Hindlimb muscle (tissue), 1 donor: ENCODE measurements around the gene ADAMTS4. TPM values are rescaled to one million over a fixed set of nuclear protein-coding genes. Genes with fewer than 3 reads are reported as not detected.

ENCODE experiments used
- DNase-seq: peaks from one replicate; pipeline ENCODE4 v3.0.0-alpha.2; 2013
- polyA plus RNA-seq: library from polyadenylated mRNA; unstranded; fragments of 120-200 nt; gene quantifications from one replicate; pipeline ENCODE4 v1.2.1, GENCODE V29; 2013; ENCODE audit not compliant: insufficient read length

The ADAMTS4 gene
- polyA plus RNA-seq, 1 donor: 11.2 TPM

DNA sequence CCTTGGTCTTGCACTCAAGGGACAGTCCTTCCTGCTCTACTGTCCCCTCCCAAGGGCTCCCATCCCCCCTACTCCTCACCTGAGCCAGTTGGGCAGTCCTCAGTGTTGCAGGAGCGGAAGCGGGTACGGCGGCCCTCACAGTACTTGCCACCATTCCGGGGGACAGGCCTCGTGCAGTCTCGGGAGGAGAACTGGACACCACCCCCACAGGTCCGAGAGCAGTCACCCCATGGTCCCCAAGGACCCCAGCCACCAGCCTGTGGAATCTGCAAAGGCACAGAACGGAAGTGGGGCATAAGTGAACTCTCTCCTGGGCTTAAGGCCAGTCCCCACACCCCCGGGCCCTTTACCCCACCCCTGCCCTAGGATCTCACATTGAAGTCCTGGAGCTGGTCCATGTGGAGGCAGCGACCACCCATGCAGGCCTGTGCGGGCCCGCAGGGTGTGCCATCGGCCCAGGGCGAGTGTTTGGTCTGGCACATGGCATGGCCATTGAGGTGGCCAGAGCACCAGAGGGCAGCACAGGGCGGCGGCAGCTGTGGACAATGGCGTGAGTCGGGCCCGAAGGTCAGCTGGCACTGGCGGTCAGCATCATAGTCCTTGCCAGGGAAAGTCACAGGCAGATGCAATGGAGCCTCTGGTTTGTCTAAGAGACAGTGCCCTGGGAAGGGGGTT, 5.2 kb downstream of the ADAMTS4 start:
- DNase-seq: no peak

DNA sequence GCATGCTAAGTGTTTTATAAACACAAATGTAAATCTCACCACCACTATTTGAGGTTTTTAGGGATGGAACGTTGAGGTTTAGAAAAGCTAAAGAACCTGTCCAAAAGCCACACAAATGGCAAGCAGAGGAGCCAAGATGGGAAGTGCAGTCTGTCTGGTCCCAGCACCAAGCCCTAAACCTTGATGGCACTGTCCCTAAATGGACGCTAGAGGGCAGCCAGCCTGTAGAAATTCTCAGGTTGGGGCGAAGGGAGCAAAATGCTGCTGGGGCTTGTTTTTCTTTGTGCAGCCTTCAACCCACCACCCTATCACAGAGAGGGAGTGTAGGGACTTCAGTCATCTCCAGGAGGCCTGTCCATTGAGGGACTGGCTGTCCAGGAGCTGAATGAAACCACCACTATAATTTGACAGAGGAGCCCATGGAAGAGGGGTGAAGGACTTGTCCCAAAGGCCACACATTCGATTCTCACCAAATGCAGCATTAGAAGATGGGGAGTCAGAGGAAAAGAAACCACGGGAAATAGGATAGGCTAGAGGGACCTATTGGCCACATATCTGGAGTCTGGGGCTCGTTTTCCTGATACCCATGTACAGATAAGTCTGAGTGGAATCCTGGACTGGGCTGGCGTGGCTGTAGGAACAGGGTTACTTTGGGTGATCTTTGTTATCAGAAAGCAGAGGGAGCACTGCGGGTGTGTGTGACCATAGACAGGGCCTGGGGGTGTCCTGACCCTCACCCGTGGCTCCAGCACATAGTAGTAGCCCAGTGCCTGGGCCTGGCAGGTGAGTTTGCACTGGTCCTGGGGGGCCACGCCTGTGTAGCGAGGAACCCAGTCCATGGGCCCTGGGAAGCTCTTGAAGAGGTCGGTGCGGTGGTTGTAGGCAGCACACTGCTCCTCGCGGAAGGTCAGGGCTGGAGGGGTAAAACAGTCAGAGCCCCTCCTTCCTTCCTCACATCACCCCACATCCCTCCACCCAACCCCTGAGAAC, 6.1 kb downstream of the ADAMTS4 start:
- DNase-seq: no peak

GRCh38 chr1:161191971-161192370, 6.9 kb downstream of the ADAMTS4 start:
- DNase-seq: no peak

DNA sequence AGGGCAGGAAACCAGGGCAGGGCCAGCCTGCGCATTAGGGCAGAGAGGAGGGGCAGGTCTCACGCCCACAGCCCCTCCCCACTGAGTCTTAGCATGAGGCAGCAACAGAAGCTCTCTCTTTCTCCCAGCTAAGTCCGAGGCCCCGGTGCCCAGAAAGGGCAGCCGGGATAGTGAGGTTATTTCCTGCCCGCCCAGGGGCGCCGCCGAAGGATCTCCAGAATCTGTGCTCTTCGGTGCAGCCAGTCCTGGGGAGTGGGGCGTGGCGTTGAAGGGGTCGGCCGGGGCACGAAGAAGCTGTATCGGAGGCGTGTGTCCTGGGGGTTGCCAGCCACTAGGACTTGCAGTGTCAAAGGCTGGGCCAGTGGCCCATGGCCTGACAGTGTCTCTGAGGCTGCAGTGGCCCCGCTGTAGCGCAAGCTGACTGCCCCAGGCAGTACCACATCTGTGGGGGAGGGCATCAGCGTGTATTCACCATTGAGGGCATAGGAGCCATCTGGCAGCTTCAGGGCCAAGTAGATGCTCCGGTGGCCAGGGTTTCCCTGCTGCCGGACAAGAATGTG, 7.8 kb downstream of the ADAMTS4 start:
- no peak for DNase-seq

DNA sequence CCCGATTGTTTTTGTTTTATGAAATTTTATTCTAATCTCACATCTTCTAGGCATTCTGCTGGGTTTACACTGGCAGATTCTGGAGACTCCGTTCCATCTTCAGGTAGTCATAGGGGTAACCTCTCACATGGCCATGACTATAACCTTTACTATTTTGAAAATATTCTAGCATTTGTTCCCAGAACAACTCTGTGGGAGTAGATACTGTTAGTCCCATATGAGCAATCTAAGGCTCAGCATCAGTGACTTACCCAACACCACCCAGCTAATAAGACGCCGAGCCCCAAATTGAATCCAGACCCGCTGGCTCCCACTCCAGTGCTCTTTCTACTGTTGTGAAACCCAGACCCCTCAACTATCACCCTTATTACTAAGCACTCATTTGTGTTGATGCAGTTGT, 9.8 kb downstream of the ADAMTS4 start:
- no peak for DNase-seq

DNA sequence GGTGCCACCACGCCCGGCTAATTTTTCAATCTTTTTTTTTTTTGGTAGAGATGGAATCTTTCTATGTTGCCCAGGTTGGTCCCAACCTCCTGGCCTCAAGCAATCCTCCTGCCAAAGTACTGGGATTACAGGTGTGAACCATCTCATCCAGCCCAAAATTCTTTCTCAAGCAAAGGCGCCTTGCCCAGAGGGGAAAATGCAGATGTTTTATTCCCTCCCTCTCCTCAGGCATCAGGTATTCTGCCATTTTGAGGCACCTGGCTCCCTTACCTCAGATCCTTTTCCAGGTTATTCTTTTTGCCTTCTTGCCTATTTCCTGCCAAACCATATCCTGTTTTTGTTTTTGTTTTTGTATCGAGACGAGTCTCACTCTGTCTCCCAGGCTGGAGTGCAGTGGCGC, 10.5 kb downstream of the ADAMTS4 start:
- no peak for DNase-seq

DNA sequence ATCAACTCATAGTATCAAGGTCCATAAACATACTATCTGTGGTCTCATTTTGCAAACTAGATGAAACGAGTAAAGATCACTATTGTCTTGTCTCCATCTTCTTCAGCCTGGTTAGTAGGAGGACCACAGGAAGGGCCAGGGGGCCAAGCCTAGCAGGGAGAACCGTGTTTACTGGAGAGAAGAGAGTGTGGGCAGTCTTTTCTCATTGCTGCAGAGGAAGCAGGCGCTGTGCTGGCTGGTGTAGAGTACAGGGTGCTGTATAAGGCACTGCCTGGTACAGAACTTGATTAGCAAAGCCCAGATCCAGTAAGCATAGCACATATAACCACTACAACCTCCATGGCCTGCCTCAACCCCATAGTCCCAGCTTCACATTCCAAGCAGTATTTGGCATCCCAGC, 11.5 kb downstream of the ADAMTS4 start:
- no peak for DNase-seq

DNA sequence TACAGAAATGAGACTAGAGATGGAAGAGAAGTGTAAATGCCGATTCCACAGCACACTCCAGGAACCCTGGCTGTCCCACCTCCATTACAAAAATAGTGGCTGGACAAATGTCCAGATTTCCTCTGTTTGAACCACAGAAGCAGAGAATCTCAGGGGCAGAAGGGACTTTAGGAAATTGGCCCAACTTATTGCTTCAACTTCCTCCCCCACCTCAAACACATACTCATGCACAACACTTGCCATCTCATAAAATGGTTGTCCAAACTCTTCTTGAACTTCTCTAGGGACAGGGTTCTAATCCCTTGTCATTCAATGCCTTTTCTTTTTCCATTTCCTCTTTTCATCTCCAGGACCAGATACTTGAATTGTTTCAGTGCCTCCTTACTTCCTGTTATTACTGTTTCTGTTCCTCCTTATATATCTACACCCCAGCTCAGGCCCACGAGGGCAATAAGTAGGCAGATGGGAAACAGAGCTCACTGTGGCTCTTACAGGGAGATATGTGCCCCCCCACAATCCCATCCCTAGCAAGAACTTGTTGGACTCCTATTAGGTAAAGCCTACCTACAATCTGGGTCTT, 13.0 kb downstream of the ADAMTS4 start:
- DNase-seq: no peak

DNA sequence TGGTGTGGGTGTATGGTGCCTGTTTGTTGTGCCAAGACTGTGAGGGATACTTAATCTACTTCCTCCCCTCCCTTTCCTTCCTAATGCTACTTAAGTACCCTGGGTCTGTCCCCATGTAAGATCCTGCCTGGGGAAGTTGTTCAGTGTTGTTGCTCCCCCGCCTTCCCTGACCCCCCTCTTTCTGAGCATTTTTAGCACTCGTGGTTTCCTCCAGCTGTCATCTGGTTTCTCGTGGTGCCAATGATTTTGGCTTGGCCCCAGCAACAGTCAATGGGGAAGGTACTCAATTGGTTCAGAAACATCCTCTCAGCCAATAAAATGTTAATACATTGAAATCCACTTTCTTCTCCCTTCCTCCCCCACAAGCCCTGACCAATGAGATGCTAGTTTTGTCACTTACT, 13.6 kb downstream of the ADAMTS4 start:
- peak; percentile 82 for DNase-seq

DNA sequence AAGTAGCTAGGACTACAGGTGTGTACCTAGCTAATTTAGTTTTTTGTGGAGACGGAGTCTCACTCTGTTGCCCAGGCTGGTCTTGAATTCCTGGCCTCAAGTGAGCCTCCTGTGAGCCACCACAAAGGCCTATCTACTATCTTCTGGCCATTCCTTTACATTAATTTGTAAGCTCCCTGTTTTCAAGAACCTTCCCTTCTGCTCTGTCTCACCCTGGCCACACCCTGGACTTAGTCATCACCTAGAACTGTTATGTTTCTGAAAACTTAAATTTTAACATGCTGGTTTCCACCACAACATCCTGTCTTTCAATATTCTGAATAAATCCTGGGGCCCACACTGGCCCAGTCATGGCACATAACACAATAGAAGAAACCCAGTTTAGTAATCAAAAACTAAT, 16.6 kb downstream of the ADAMTS4 start:
- no peak for DNase-seq

DNA sequence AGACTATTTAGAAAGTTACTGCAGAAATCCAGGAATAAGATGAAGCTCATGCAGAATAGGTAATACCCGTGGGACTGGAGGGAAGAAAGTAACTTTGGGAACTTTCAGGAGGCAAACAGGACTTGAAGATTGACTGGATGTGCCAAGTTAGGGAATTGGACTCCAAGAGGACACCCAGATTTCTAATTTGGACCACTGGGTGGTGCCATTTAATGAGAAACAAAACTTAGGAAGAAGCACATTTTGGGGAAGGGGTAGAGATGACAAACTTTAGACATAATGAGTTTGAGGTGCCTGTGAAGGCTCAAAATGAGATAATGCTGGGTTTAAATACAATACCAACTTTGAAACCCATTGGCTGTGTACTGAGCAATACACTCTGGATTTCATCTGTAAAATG, 18.2 kb downstream of the ADAMTS4 start:
- no peak for DNase-seq

GRCh38 chr1:161179698-161180097, 19.2 kb downstream of the ADAMTS4 start:
- DNase-seq: no peak

DNA sequence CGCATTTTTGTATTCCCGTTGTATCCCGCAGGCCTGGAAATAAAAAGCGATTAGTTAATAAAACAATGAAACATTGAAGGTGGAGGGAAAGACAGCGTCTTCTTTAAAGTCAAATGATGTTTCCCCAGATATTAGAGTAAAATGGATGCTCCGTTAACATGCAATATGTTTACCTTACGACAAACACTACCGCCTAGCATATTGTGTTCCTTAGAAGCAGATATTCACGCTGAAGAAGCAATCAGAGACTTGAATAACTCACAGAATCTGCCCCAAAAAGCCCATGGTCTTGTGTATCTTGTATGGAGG, 21.0 kb downstream of the ADAMTS4 start:
- no peak for DNase-seq

DNA sequence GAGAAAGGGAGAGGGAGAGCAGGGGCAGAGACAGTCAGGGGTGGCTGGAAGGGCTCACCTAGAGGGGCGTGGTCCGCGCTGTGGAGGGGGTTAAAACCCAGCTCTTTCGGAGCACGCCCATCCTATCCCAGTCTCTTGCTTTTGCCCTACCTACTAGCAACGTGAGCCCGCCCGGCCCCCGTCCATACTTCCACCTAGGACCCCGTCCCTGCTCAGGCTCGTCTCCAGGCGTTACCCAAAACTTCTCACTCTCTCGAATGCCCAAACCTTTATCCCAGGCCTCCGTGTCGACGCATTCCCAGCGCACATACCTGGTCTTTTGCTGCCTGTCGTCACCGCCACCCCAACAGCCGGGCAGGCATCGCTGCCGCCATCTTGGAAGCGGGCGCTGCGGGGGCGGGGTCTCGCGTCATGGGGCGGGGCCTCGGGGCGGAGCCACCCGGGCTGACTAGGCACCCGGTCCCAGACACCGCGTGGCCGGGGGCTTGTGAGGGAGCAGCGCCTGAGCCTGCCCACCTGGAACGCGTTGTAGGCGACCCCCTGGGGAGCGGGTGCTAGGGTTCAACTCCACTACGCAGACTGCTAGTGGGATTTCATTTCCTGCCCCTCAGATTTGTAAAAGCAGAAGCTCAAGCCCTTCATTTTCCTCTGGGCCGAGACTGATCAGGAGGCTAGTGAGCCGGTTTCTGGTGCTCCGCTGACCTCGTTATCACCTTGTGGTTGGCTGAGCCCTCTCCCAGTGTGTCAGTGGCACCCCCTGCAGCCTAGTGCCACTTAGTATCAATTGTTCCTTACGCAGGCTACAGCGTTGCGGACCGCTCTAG, 21.5 kb downstream of the ADAMTS4 start, which contains the start of gene B4GALT3:
Gene B4GALT3, minus strand, starts transcription at position 396 of the 824 bp plus-strand sequence. CDS start 1,447 bp downstream, outside the sequence.
- peak; percentile 84 for DNase-seq

- DNase-seq: no peak
Observed at GRCh38 chr1:161176468-161177111, 22.3 kb downstream of the ADAMTS4 start.

DNA sequence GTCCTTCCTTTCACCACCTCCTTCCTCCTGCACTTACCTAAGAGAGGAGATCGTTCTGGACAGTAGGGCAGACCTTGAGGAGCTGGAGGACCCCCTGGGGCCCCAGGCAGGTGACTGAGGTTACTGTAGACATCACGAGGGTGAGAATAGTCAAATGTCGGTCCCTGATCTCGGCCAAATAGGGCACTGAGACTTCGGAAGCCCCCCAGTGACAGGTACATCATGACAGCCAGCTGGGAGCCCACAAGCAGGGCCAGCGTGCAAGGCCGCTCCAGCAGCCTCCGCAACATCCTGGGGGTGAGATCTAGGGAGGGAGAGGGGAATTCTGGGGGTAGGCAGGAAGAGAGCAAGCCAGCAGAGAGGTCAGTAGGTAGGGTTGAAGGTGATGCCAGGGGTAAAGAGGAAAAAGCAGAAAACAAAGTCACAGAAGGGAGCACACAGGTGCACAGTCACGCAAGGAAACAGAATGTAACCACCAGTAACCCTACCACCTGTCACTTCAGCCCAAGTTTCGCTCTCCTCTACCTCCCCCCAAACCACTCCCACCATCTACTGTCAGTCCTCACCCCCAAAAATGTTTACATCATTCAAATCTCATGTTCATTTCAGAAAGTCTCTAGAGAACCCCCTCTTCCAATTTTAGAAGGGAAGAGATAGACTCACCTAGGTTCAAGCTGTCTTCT, 22.9 kb downstream of the ADAMTS4 start:
- DNase-seq: no peak

- no peak for DNase-seq
Observed at GRCh38 chr1:161174911-161175310, 23.9 kb downstream of the ADAMTS4 start.

- DNase-seq: no peak
Observed at GRCh38 chr1:161173711-161174110, 25.1 kb downstream of the ADAMTS4 start.

- no peak for DNase-seq
Observed at GRCh38 chr1:161172776-161173376, 26.0 kb downstream of the ADAMTS4 start.

DNA sequence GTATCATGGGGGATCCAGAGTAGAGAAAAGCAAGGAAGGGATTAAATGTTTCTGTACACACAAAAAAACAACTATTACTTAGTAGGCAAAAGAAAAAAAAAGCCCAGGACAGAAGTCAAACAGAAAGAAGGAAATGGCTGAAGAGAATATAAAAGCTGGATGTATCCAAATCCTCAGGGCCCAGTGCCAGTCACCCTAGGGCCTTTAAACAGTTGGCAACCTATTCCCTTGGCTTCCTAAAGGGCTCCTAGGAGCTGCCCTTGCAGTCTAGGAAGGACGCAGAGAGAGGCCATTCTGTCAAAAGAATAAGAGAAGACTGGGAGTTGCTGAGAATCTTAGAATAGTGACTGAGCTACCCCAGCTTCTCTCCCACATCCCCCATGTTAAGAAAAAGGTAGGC, 26.5 kb downstream of the ADAMTS4 start:
- DNase-seq: no peak

GRCh38 chr1:161171696-161172095, 27.2 kb downstream of the ADAMTS4 start:
- no peak for DNase-seq
